ENCODE results near the gene MCC. TPM values are rescaled to one million over a fixed set of nuclear protein-coding genes. Genes with fewer than 3 reads are reported as not detected.
A peak's percentile ranks its signal among the peaks of the same experiment; 100 is the strongest.

MCC gene
- total RNA-seq, 1 experiment from 2014 or later: 7.6 TPM

- Histone ChIP-seq H2BK120ac (ENCODE audit: low read depth, low read length, poor library complexity, severe bottlenecking) (no peak overlapping the region), H3K4me1 (ENCODE audit: insufficient read depth, low read length) (no peaks in the 10 kb centered on the region), H2BK20ac (ENCODE audit: low read depth, low read length, poor library complexity, severe bottlenecking) (no peak overlapping the region), H2BK12ac (ENCODE audit: insufficient read length, low read depth, low read length) (no peak overlapping the region), H2BK5ac (ENCODE audit: insufficient read length, low read length) (no peak overlapping the region), H3K14ac (ENCODE audit: insufficient read depth, low read length) (no peak overlapping the region), H3K4me2 (ENCODE audit: insufficient read depth, insufficient read length, low read length) (no peak overlapping the region), H3K27me3 (ENCODE audit: insufficient read depth, low read length) (no peaks in the 10 kb centered on the region), H4K91ac (ENCODE audit: insufficient read length, low read depth, low read length) (no peak overlapping the region), H3K18ac (ENCODE audit: insufficient read length, low read depth, low read length) (no peak overlapping the region), H3K79me2 (ENCODE audit: insufficient read depth, low read length) (no peaks in the 10 kb centered on the region), H3K23ac (ENCODE audit: insufficient read length, low read depth, low read length) (no peak overlapping the region), H2BK15ac (ENCODE audit: low read depth, low read length) (no peak overlapping the region), H3T11ph (ENCODE audit: low read length) (no peak overlapping the region), H3K9me3 (ENCODE audit: control insufficient read depth, low read depth, low read length) (no peaks in the 10 kb centered on the region), H3K9ac (ENCODE audit: extremely low read depth, insufficient read length, low read length) (no peak overlapping the region), H3K4ac (ENCODE audit: low read depth, low read length) (no peak overlapping the region), H4K5ac (ENCODE audit: insufficient read length, low read depth, low read length) (no peak overlapping the region), H3K27ac (ENCODE audit: insufficient read length, low read depth, low read length) (no peak overlapping the region), H3K56ac (ENCODE audit: insufficient read length, low read depth, low read length) (no peak overlapping the region), H2AK5ac (ENCODE audit: insufficient read length, low read length) (no peak overlapping the region), H4K20me1 (ENCODE audit: control insufficient read depth, insufficient read depth, insufficient read length) (no peaks in the 10 kb centered on the region), H2AFZ (ENCODE audit: low read length) (no peak overlapping the region), H3K79me1 (ENCODE audit: insufficient read depth, low read depth, low read length, poor library complexity, severe bottlenecking) (no peaks in the 10 kb centered on the region), H4K8ac (replicated peaks; ENCODE audit: insufficient read length, low read depth, low read length) (no peak overlapping the region), H3K23me2 (ENCODE audit: insufficient read length, low read depth, low read length, poor library complexity, severe bottlenecking) (no peaks in the 10 kb centered on the region)
- Mint-ChIP-seq H3K36me3 (ENCODE audit: insufficient read depth in 1 of 3, low read depth in 3 of 3) (no peaks in the 10 kb centered on the region), H3K9me3 (no peaks in the 10 kb centered on the region), H3K27ac (peak overlapping the region in 1 of 3 experiments; percentile 37; a peak in 1 of 7 replicates), H3K4me1 (peaks cover 11 to 17% of the 10 kb centered on the region in 2 experiments), H3K27me3 (ENCODE audit: low read depth) (peaks cover 1% of the 10 kb centered on the region; the same call in 1 of the 2 replicates), H3K4me3 (no peak overlapping the region)
- TF ChIP-seq, protein P1, sequence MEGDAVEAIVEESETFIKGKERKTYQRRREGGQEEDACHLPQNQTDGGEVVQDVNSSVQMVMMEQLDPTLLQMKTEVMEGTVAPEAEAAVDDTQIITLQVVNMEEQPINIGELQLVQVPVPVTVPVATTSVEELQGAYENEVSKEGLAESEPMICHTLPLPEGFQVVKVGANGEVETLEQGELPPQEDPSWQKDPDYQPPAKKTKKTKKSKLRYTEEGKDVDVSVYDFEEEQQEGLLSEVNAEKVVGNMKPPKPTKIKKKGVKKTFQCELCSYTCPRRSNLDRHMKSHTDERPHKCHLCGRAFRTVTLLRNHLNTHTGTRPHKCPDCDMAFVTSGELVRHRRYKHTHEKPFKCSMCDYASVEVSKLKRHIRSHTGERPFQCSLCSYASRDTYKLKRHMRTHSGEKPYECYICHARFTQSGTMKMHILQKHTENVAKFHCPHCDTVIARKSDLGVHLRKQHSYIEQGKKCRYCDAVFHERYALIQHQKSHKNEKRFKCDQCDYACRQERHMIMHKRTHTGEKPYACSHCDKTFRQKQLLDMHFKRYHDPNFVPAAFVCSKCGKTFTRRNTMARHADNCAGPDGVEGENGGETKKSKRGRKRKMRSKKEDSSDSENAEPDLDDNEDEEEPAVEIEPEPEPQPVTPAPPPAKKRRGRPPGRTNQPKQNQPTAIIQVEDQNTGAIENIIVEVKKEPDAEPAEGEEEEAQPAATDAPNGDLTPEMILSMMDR (conservative IDR thresholded peaks at IDR 0.05): no peak
- WGBS (ENCODE audit: extremely low coverage, insufficient read length, low lambda C conversion rate): no CpG with 5 or more reads among the region's 7 CpGs
- DNase-seq: no peak
Measured at GRCh38 chr5:113150821-113151220, 337.4 kb downstream of the MCC start.

All from H9 (cell line).